Fibroblast of skin of right biceps (primary cell): ENCODE data around the gene TP53BP1.

ENCODE experiments used
- DNase-seq: peaks from one replicate; pipeline ENCODE4 v3.0.0-alpha.2; 2013

The TP53BP1 gene

GRCh38 chr15:43492673-43493601, at the start of gene TP53BP1:
TP53BP1 (minus strand) TSS chr15:43493156; CDS start chr15:43493043, 113 bp downstream.
- DNase-seq = peak; percentile 96

GRCh38 chr15:43541785-43542184, 48.8 kb upstream of the TP53BP1 start:
- DNase-seq = no peak

- no peak for DNase-seq
These were observed 45.1 kb upstream of the TP53BP1 start for GRCh38 chr15:43538091-43538490.

GRCh38 chr15:43534897-43535296, 41.9 kb upstream of the TP53BP1 start:
- DNase-seq = no peak

- DNase-seq = peak; percentile 43
These were observed 39.9 kb upstream of the TP53BP1 start for GRCh38 chr15:43532826-43533225.

GRCh38 chr15:43531018-43531670, 38.2 kb upstream of the TP53BP1 start:
- DNase-seq = no peak

- no peak for DNase-seq
These were observed 36.8 kb upstream of the TP53BP1 start for GRCh38 chr15:43529587-43530345.

GRCh38 chr15:43529141-43529540, 36.2 kb upstream of the TP53BP1 start:
- no peak for DNase-seq

GRCh38 chr15:43528542-43529007, 35.6 kb upstream of the TP53BP1 start:
- DNase-seq = no peak

- no peak for DNase-seq
These were observed 35.0 kb upstream of the TP53BP1 start for GRCh38 chr15:43527802-43528541.

GRCh38 chr15:43527016-43527801, 34.3 kb upstream of the TP53BP1 start:
- no peak for DNase-seq

- no peak for DNase-seq
These were observed 33.4 kb upstream of the TP53BP1 start for GRCh38 chr15:43526261-43526930.

- no peak for DNase-seq
These were observed 32.2 kb upstream of the TP53BP1 start for GRCh38 chr15:43525131-43525530.

- DNase-seq = no peak
These were observed 31.4 kb upstream of the TP53BP1 start for GRCh38 chr15:43524254-43524845.

GRCh38 chr15:43523646-43524045, 30.7 kb upstream of the TP53BP1 start:
- no peak for DNase-seq

GRCh38 chr15:43522247-43522646, 29.3 kb upstream of the TP53BP1 start:
- DNase-seq = no peak

- no peak for DNase-seq
These were observed 28.5 kb upstream of the TP53BP1 start for GRCh38 chr15:43521419-43521818.

- no peak for DNase-seq
These were observed 27.2 kb upstream of the TP53BP1 start for GRCh38 chr15:43520138-43520537.

- DNase-seq = no peak
These were observed 26.2 kb upstream of the TP53BP1 start for GRCh38 chr15:43519196-43519595.

GRCh38 chr15:43518197-43518761, 25.3 kb upstream of the TP53BP1 start:
- peak; percentile 83 for DNase-seq
